ENCODE measurements around the gene ADGRB2.

- TF ChIP-seq, protein P1, sequence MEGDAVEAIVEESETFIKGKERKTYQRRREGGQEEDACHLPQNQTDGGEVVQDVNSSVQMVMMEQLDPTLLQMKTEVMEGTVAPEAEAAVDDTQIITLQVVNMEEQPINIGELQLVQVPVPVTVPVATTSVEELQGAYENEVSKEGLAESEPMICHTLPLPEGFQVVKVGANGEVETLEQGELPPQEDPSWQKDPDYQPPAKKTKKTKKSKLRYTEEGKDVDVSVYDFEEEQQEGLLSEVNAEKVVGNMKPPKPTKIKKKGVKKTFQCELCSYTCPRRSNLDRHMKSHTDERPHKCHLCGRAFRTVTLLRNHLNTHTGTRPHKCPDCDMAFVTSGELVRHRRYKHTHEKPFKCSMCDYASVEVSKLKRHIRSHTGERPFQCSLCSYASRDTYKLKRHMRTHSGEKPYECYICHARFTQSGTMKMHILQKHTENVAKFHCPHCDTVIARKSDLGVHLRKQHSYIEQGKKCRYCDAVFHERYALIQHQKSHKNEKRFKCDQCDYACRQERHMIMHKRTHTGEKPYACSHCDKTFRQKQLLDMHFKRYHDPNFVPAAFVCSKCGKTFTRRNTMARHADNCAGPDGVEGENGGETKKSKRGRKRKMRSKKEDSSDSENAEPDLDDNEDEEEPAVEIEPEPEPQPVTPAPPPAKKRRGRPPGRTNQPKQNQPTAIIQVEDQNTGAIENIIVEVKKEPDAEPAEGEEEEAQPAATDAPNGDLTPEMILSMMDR (IDR thresholded peaks at IDR 0.05; ENCODE audit: low read length) = no peak
- no peak for TF ChIP-seq EZH2 (optimal IDR thresholded peaks at IDR 0.05; ENCODE audit: low read depth, low read length)
Measured at GRCh38 chr1:31758823-31759222, 5.3 kb downstream of the ADGRB2 start.

All from MM.1S (cell line).